VCaP (cell line): ENCODE measurements around the gene DNM3.

Experiments used
- H3K27ac ChIP-seq: fragments of 450-650 bp; 2 replicates; pipeline ENCODE4 v1.5.1; 2017
- TF ChIP-seq, protein P1 (sequence below): fragments of 450-650 bp; conservative IDR thresholded peaks from 2 replicates; pipeline ENCODE4 v1.5.1; 2017; ENCODE audit warnings: mild to moderate bottlenecking, moderate library complexity

DNM3 gene

DNA sequence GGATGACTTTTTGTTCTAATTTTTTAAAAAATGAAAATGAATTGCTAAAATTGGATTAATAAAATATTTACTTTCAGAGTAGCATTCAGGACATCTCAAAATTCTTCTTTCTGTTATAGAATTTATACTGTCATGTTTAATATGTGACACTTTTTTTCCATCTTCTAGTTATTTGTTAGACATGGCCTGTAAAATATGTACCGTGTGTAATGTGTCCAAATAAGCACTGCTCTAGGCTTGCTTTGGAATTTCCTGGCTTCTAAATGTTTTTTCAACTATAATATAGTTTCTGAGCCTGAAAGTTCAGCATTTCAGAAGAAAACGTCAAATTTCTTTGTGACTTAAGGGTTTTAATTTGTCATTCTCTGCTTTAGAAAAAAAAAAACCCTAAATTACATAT, 243.6 kb downstream of the DNM3 start:
- TF ChIP-seq, protein P1, sequence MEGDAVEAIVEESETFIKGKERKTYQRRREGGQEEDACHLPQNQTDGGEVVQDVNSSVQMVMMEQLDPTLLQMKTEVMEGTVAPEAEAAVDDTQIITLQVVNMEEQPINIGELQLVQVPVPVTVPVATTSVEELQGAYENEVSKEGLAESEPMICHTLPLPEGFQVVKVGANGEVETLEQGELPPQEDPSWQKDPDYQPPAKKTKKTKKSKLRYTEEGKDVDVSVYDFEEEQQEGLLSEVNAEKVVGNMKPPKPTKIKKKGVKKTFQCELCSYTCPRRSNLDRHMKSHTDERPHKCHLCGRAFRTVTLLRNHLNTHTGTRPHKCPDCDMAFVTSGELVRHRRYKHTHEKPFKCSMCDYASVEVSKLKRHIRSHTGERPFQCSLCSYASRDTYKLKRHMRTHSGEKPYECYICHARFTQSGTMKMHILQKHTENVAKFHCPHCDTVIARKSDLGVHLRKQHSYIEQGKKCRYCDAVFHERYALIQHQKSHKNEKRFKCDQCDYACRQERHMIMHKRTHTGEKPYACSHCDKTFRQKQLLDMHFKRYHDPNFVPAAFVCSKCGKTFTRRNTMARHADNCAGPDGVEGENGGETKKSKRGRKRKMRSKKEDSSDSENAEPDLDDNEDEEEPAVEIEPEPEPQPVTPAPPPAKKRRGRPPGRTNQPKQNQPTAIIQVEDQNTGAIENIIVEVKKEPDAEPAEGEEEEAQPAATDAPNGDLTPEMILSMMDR: no peak
- H3K27ac ChIP-seq: no peak overlapping the region

DNA sequence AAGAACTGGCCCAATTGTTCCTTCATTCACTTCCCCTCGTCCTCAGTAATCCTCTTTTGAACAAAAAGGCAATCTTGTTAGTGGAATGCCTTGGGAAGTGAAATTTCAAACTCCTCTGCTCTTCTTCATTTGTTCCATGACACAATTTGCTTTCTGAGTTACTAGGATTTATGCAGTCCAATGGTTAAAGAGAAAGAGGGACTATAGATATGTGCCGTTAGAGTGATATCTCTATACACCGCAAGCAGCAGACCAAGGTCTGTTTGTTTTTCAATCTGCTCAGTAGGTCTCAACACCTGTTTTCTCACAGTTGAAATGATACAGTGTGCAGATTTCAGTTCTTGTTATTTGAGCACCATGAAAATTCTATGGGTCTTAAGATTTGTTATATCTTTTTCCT, 244.0 kb downstream of the DNM3 start:
- TF ChIP-seq, protein P1: no peak
- no peak overlapping the region for H3K27ac ChIP-seq

DNA sequence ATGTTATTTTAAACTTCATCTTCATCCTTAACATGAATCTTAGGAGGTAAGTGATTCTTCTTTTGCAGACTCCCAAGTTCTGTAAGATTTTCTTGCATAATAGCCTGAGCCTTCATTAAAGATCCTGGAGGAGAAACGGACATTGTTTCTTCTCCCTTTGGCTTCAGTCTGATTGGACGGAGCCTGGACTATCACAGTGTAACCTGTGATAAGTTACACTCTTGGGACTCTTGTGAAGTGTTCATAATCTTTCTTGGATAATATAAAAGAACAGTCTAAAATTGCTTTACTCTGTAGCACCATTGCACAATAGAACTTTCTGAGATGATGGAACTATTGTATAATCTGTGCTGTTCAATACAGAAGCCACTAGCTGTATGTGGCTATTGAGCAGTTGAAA, 244.8 kb downstream of the DNM3 start:
- H3K27ac ChIP-seq: no peak overlapping the region
- TF ChIP-seq, protein P1: no peak

DNA sequence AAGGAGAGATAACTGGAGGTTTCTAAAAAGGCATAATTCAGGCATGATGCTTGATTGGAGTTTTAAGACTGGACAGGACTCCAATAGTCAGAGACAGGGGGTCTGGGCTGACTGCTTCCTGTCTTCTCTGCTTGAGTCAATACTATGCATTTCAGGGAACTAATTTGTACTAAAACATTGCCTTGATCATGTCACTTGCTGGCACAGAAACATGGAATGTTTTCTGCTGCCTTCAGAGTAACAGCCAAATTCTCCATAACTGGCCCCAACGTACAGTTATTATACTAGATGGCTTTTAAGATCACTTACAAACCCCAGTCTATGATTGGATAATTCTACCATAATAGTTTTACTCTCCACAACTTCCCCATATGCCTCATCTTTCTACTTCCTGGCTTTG, 247.0 kb downstream of the DNM3 start:
- TF ChIP-seq, protein P1: no peak
- H3K27ac ChIP-seq: no peak overlapping the region

DNA sequence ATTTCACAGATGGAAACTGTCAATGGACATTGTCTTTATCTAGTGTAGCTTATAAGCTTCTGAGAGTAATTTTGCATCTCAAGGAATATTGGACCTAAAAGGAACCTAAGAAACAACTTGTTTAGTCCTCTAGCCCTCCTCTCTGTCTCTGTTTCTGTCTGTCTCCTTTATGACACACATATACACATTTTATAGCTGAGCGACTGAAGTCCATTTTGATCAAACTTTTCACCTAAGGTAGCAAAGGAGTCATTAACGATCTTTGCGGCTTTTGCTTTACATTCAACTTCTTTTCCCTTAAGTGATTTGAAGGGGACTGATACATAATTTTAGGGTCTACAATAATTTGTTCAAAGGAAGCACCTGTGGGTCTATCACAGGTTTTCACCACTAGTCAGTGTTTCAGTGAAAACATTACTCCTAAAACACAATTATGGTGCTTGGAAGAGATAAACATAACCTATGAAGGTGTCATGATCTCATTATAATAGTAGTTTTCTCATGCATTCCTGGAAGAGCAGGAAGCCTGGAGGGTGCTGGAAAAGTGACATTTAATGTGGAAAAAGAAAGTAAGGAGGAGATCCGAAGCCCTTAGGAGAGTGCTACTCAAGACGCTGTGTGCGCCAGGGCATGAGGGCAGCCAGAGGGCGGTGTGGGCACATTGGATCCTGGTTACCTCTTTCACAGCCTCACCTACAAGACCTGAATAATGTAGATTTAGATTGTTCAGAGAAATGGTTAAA, 248.6 kb downstream of the DNM3 start:
- TF ChIP-seq, protein P1: peak; percentile 94
- no peak overlapping the region for H3K27ac ChIP-seq

DNA sequence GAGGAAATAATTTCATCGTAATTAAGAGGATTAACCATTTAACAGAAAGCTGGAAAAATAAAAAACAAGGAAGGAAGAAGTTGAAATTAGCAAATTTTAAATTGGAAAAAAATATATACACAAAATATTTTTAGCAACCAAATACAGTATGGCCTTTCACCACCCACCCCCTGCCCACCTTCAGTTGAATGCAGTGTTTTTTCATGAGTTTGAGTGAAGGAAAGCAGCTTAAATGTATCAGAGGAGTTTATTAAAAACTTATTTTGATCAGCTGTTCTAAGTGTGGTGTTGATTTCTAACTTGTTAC, 249.2 kb downstream of the DNM3 start:
- TF ChIP-seq, protein P1: no peak; the same call in none of the 2 replicates
- no peak overlapping the region for H3K27ac ChIP-seq

- TF ChIP-seq, protein P1: no peak
- no peak overlapping the region for H3K27ac ChIP-seq
Observed at GRCh38 chr1:172095846-172096245, 254.5 kb downstream of the DNM3 start.
